ENCODE data around the gene UNC5A.
"Not testable (repeated sequence)": the region's sequence is repeated elsewhere in the genome, so short reads cannot be mapped to it uniquely, and the experiment has no call there.

The UNC5A gene

GRCh38 chr5:176864755-176865154 lies 54.4 kb downstream of the UNC5A start:
- DNase-seq (ENCODE audit: low spot score): no peak

GRCh38 chr5:176865964-176866363 lies 55.6 kb downstream of the UNC5A start:
- no peak for DNase-seq (ENCODE audit: low spot score)

GRCh38 chr5:176866707-176867310 lies 56.5 kb downstream of the UNC5A start:
- DNase-seq (ENCODE audit: low spot score): no peak

- DNase-seq (ENCODE audit: low spot score): no peak
Observed at GRCh38 chr5:176868126-176868525, 57.8 kb downstream of the UNC5A start.

GRCh38 chr5:176868731-176869130 lies 58.4 kb downstream of the UNC5A start:
- DNase-seq (ENCODE audit: low spot score): no peak

GRCh38 chr5:176869501-176870109 lies 59.2 kb downstream of the UNC5A start:
- no peak for DNase-seq (ENCODE audit: low spot score)

GRCh38 chr5:176870110-176870591 lies 59.8 kb downstream of the UNC5A start:
- no peak for DNase-seq (ENCODE audit: low spot score)

- DNase-seq (ENCODE audit: low spot score): not testable (repeated sequence)
Observed at GRCh38 chr5:176870644-176871043, 60.3 kb downstream of the UNC5A start.

GRCh38 chr5:176872586-176872985 lies 62.2 kb downstream of the UNC5A start:
- not testable (repeated sequence) for DNase-seq (ENCODE audit: low spot score)

- DNase-seq (ENCODE audit: low spot score): not testable (repeated sequence)
Observed at GRCh38 chr5:176873011-176873410, 62.7 kb downstream of the UNC5A start.

GRCh38 chr5:176873541-176874172 lies 63.3 kb downstream of the UNC5A start:
- DNase-seq (ENCODE audit: low spot score): no peak

GRCh38 chr5:176874198-176874780 lies 63.9 kb downstream of the UNC5A start:
- DNase-seq (ENCODE audit: low spot score): no peak

- DNase-seq (ENCODE audit: low spot score): no peak
Observed at GRCh38 chr5:176875014-176875550, 64.7 kb downstream of the UNC5A start.

GRCh38 chr5:176875783-176876505 lies 65.6 kb downstream of the UNC5A start:
- no peak for DNase-seq (ENCODE audit: low spot score)

- no peak for DNase-seq (ENCODE audit: low spot score)
Observed at GRCh38 chr5:176876506-176877431, 66.4 kb downstream of the UNC5A start.

GRCh38 chr5:176877793-176878331 lies 67.5 kb downstream of the UNC5A start:
- DNase-seq (ENCODE audit: low spot score): no peak

GRCh38 chr5:176878463-176878862 lies 68.1 kb downstream of the UNC5A start:
- DNase-seq (ENCODE audit: low spot score): no peak

GRCh38 chr5:176878906-176879662 lies 68.7 kb downstream of the UNC5A start:
- no peak for DNase-seq (ENCODE audit: low spot score)

- no peak for DNase-seq (ENCODE audit: low spot score)
Observed at GRCh38 chr5:176879663-176880361, 69.5 kb downstream of the UNC5A start.
